Measurements from ENCODE around the gene LHFPL5. TPM values are rescaled to one million over a fixed set of nuclear protein-coding genes. Genes with fewer than 3 reads are reported as not detected.

Gene LHFPL5
- total and polyA plus RNA-seq, 2 experiments from 2014 or later = not detected

DNA sequence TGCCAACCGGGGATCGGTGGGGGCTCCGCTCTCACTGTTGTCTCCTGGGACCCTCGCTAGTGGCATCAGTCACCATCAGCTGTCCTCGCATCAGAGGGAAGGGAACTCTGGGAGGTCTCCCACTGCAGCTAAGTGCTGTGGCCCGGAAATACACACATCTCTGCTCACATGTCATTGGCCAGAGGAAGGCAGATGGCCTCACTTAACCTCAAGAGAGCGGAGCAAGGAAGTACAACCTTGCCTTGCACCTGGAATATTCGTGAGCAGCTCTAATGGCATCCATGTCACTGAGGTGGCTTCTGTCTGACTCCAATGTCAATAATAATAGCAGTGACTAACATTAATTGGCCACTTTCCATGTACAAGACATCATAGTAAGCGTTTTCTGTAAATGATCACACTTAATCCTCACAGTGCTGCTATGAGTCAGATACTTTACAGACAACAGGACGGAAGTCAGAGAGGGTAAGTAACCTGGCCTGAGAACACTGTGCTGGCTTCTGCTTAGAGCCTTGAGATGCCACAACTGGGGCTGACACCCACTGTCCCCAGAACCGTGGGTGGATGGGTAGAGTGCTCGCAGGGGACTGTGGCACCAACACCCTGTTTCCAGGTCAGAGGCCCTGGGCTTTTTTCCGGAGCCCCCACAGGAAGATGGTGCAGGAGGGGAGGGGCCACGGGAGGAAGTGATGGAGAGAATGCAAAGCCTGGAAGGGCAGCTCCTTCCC, 6.0 kb downstream of the LHFPL5 start:
- TF ChIP-seq STAT1 (IDR thresholded peaks at IDR 0.05; ENCODE audit: unreplicated experiment) (no peak), JUNB (IDR thresholded peaks at IDR 0.05; ENCODE audit: unreplicated experiment) (no peak), CREB1 (CRISPR knock-in tag; IDR thresholded peaks at IDR 0.05; ENCODE audit: low read depth) (no peak), EZH2phosphoT487 (IDR thresholded peaks at IDR 0.05; ENCODE audit: unreplicated experiment) (no peak), EZH2 (IDR thresholded peaks at IDR 0.05; ENCODE audit: low read depth, unreplicated experiment) (no peak), ZNF331 (CRISPR knock-in tag; IDR thresholded peaks at IDR 0.05; ENCODE audit: low read depth) (no peak), POLR2AphosphoS5 (IDR thresholded peaks at IDR 0.05; ENCODE audit: low read depth) (no peak), NANOG (IDR thresholded peaks at IDR 0.05; ENCODE audit: borderline replicate concordance) (no peak), ZNF114 (CRISPR knock-in tag; IDR thresholded peaks at IDR 0.05) (no peak)
- TF ChIP-seq, protein P1, sequence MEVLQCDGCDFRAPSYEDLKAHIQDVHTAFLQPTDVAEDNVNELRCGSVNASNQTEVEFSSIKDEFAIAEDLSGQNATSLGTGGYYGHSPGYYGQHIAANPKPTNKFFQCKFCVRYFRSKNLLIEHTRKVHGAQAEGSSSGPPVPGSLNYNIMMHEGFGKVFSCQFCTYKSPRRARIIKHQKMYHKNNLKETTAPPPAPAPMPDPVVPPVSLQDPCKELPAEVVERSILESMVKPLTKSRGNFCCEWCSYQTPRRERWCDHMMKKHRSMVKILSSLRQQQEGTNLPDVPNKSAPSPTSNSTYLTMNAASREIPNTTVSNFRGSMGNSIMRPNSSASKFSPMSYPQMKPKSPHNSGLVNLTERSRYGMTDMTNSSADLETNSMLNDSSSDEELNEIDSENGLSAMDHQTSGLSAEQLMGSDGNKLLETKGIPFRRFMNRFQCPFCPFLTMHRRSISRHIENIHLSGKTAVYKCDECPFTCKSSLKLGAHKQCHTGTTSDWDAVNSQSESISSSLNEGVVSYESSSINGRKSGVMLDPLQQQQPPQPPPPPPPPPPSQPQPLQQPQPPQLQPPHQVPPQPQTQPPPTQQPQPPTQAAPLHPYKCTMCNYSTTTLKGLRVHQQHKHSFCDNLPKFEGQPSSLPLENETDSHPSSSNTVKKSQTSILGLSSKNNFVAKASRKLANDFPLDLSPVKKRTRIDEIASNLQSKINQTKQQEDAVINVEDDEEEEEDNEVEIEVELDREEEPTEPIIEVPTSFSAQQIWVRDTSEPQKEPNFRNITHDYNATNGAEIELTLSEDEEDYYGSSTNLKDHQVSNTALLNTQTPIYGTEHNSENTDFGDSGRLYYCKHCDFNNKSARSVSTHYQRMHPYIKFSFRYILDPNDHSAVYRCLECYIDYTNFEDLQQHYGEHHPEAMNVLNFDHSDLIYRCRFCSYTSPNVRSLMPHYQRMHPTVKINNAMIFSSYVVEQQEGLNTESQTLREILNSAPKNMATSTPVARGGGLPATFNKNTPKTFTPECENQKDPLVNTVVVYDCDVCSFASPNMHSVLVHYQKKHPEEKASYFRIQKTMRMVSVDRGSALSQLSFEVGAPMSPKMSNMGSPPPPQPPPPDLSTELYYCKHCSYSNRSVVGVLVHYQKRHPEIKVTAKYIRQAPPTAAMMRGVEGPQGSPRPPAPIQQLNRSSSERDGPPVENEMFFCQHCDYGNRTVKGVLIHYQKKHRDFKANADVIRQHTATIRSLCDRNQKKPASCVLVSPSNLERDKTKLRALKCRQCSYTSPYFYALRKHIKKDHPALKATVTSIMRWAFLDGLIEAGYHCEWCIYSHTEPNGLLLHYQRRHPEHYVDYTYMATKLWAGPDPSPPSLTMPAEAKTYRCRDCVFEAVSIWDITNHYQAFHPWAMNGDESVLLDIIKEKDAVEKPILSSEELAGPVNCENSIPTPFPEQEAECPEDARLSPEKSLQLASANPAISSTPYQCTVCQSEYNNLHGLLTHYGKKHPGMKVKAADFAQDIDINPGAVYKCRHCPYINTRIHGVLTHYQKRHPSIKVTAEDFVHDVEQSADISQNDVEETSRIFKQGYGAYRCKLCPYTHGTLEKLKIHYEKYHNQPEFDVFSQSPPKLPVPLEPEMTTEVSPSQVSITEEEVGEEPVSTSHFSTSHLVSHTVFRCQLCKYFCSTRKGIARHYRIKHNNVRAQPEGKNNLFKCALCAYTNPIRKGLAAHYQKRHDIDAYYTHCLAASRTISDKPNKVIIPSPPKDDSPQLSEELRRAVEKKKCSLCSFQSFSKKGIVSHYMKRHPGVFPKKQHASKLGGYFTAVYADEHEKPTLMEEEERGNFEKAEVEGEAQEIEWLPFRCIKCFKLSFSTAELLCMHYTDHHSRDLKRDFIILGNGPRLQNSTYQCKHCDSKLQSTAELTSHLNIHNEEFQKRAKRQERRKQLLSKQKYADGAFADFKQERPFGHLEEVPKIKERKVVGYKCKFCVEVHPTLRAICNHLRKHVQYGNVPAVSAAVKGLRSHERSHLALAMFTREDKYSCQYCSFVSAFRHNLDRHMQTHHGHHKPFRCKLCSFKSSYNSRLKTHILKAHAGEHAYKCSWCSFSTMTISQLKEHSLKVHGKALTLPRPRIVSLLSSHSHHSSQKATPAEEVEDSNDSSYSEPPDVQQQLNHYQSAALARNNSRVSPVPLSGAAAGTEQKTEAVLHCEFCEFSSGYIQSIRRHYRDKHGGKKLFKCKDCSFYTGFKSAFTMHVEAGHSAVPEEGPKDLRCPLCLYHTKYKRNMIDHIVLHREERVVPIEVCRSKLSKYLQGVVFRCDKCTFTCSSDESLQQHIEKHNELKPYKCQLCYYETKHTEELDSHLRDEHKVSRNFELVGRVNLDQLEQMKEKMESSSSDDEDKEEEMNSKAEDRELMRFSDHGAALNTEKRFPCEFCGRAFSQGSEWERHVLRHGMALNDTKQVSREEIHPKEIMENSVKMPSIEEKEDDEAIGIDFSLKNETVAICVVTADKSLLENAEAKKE (CRISPR knock-in tag; IDR thresholded peaks at IDR 0.05) = no peak
- TF ChIP-seq, protein P2, sequence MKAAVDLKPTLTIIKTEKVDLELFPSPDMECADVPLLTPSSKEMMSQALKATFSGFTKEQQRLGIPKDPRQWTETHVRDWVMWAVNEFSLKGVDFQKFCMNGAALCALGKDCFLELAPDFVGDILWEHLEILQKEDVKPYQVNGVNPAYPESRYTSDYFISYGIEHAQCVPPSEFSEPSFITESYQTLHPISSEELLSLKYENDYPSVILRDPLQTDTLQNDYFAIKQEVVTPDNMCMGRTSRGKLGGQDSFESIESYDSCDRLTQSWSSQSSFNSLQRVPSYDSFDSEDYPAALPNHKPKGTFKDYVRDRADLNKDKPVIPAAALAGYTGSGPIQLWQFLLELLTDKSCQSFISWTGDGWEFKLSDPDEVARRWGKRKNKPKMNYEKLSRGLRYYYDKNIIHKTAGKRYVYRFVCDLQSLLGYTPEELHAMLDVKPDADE (IDR thresholded peaks at IDR 0.05) = no peak
- TF ChIP-seq, protein P3, sequence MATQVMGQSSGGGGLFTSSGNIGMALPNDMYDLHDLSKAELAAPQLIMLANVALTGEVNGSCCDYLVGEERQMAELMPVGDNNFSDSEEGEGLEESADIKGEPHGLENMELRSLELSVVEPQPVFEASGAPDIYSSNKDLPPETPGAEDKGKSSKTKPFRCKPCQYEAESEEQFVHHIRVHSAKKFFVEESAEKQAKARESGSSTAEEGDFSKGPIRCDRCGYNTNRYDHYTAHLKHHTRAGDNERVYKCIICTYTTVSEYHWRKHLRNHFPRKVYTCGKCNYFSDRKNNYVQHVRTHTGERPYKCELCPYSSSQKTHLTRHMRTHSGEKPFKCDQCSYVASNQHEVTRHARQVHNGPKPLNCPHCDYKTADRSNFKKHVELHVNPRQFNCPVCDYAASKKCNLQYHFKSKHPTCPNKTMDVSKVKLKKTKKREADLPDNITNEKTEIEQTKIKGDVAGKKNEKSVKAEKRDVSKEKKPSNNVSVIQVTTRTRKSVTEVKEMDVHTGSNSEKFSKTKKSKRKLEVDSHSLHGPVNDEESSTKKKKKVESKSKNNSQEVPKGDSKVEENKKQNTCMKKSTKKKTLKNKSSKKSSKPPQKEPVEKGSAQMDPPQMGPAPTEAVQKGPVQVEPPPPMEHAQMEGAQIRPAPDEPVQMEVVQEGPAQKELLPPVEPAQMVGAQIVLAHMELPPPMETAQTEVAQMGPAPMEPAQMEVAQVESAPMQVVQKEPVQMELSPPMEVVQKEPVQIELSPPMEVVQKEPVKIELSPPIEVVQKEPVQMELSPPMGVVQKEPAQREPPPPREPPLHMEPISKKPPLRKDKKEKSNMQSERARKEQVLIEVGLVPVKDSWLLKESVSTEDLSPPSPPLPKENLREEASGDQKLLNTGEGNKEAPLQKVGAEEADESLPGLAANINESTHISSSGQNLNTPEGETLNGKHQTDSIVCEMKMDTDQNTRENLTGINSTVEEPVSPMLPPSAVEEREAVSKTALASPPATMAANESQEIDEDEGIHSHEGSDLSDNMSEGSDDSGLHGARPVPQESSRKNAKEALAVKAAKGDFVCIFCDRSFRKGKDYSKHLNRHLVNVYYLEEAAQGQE (IDR thresholded peaks at IDR 0.05; ENCODE audit: unreplicated experiment) = no peak
- TF ChIP-seq, protein P4, sequence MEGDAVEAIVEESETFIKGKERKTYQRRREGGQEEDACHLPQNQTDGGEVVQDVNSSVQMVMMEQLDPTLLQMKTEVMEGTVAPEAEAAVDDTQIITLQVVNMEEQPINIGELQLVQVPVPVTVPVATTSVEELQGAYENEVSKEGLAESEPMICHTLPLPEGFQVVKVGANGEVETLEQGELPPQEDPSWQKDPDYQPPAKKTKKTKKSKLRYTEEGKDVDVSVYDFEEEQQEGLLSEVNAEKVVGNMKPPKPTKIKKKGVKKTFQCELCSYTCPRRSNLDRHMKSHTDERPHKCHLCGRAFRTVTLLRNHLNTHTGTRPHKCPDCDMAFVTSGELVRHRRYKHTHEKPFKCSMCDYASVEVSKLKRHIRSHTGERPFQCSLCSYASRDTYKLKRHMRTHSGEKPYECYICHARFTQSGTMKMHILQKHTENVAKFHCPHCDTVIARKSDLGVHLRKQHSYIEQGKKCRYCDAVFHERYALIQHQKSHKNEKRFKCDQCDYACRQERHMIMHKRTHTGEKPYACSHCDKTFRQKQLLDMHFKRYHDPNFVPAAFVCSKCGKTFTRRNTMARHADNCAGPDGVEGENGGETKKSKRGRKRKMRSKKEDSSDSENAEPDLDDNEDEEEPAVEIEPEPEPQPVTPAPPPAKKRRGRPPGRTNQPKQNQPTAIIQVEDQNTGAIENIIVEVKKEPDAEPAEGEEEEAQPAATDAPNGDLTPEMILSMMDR (conservative IDR thresholded peaks at IDR 0.05; ENCODE audit: low read depth in 2 of 2) = no peak
- H3K27ac Mint-ChIP-seq = no peak overlapping the region

More for the DNA sequence above, 6.0 kb downstream of the LHFPL5 start:
- Mint-ChIP-seq H3K9me3 (no peaks in the 10 kb centered on the region; the same call in 2 of the 3 replicates), H3K36me3 (ENCODE audit: low read depth) (no peaks in the 10 kb centered on the region), H3K27me3 (ENCODE audit: insufficient read depth, low read depth, poor library complexity) (peaks cover 5% of the 10 kb centered on the region), H3K4me1 (peaks cover 7% of the 10 kb centered on the region), H3K4me3 (no peak overlapping the region)
- Histone ChIP-seq H3K27ac (ENCODE audit: low read depth) (no peak overlapping the region), H4K20me1 (replicated peaks; ENCODE audit: insufficient read depth) (no peaks in the 10 kb centered on the region), H3K4me2 (no peak overlapping the region), H3K79me2 (replicated peaks; ENCODE audit: insufficient read depth) (no peaks in the 10 kb centered on the region), H3K4me3 (no peak overlapping the region), H2AFZ (no peak overlapping the region), H3K9me2 (ENCODE audit: insufficient read depth) (no peaks in the 10 kb centered on the region), H3F3A (replicated peaks; ENCODE audit: low read depth) (no peaks in the 10 kb centered on the region), H3K27me3 (ENCODE audit: insufficient read depth) (no peaks in the 10 kb centered on the region), H3K4me1 (ENCODE audit: insufficient read depth) (peaks cover 5% of the 10 kb centered on the region; the same call in 1 of the 2 replicates), H3K36me3 (ENCODE audit: insufficient read depth) (no peaks in the 10 kb centered on the region)
- DNase-seq (ENCODE audit: low spot score) = no peak
- ATAC-seq = no peak
